EL (cell line): ENCODE measurements around the gene WIPI1.
"Not testable (repeated sequence)": the region's sequence is repeated elsewhere in the genome, so short reads cannot be mapped to it uniquely, and the experiment has no call there.

Experiments used
- DNase-seq: peaks from one replicate; pipeline ENCODE4 v3.0.0-alpha.2; 2016

WIPI1 gene

DNA sequence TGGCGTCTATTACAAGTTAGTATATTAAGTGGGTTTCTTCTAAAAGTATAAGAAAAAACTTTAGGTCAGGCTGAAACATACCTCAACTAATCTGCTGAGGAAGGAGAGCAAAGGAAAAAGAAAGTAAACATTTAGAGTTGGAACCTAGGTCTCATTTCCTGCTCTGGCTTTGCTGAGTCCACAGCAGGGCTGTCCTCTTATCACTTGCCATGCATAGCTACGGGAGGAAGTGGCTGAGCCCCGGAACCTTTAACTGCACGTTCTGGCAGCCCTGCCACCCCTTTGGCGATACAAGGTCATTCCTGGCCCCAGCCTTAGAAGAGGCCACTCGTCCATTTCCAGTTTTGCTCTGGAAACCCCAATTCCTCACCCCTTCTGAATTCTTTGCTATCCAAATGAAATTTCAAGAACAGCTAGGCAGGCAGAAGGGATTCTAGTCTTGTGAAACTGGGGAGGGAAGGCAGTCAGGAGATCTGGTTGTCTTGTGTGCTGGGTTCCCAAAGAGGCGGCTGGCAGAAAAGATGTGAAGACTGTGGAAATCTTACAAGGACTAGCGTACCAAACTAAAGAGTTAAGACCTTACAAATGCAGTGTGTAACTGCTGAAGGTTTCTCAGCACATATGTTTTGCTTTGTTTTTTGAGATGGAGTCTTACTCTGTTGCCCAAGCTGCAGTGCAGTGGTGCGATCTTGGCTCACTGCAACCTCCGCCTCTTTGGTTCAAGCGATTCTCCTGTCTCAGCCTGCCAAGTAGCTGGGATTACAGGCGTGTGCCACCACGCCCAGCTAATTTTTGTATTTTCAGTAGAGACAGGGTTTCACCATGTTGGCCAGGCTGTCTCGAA lies 19.1 kb downstream of the WIPI1 start:
- no peak for DNase-seq

DNA sequence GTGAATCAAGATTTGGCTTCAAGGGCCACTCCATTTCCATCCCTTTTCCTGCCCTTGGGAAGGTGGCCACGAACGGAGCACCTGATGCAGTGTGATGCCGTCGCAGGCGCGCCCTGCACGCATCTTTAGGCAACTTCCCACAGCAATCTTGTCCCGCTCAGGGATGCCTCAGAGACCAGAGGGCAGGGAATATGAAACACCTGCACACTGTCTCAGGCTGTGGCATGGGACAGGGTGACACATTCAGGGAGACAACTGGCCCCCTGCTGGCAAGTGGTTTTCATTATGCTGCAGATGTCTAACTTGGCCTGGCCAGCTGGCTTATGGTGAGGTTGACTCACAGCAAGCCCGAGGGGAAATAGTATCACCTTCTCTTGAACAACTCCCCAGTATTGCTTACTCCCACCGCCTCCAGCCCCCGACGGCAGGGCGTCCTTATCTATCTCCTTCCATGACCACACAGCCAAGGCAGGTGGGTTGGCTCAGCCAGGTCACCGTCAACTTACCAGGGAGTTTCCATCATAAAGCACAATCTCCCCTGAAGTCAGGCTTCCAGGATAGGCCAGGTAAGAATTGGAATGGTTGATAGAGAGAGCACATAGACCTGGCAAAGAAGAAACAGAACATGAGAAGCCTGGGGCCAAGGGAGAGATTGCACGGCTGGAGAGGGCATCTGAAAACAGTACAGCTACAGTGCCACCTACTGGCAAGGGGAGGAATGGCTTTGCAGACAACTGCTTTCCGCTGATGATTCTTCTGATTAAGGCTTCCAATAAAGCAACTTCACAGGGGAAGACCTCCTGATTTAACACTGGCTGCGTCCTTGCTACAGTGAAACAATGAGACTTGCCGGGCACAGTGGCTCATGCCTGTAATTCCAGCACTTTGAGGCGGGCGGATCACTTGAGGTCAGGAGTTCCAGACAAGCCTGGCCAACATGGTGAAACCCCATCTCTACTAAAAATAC lies 21.1 kb downstream of the WIPI1 start:
- peak; percentile 89 for DNase-seq

DNA sequence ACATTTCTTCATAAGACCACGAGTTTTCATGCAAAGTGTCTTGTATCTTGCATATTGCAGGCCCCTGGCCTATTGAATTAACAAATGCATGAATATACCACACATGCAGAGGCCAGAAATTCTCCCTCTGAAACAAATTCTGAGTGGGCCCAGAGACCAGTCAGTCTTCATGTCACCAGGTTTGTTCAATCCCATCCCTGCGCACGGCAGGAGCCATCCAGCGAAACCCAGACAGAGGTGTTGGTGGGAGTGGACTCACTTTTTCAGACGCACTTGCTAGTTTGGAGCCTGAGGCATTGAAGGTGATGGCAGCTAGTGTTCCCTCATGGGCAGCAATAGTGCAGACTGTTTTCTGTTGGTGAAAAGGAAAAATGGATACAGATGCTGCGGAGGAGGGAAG lies 21.9 kb downstream of the WIPI1 start:
- DNase-seq, result no peak

DNA sequence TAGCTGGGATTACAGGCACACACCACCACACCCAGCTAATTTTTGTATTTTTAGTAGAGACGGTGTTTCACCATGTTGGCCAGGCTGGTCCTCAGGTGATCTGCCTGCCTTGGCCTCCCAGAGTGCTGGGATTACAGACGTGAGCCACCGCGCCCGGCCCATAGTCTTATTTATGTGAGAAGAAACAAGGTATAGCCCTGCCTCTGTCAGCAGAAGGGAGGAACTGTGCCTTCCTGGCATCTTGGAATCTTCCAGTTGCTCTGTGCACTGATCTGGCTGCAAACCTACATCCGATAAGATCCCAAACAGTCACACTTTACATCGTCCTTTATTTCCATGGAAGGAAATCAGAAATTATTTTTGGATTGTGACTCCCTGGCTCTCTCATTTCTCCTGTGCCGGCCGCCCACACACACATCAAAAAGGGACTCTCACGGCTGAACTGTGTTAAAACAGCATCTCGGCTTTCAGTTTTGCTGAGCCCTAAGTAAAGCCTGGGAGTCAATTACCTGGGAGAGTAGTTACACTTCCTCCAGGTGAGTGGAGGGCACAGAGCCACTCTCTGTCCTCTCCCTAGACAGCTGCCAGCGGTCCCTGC lies 23.3 kb downstream of the WIPI1 start:
- DNase-seq, result no peak

DNA sequence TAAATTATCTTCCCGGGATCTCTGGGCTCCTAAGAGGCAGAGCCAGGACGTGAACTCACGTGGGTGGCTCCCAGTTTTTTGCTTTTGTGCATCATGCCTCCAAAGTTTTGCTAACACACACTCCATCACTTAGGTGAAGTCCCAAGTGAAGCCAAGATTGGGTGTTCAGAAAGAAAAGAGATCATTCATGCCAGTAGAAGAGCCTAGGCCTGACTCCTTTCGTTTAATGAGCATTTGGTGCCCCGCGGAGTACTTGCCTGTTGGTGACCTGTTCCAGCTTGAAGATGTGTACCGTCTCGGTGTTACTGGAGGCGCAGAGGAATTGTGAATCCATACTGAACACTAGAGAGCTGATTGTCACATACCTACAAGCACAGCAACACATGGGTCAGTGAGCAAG lies 24.1 kb downstream of the WIPI1 start:
- DNase-seq, result no peak

DNA sequence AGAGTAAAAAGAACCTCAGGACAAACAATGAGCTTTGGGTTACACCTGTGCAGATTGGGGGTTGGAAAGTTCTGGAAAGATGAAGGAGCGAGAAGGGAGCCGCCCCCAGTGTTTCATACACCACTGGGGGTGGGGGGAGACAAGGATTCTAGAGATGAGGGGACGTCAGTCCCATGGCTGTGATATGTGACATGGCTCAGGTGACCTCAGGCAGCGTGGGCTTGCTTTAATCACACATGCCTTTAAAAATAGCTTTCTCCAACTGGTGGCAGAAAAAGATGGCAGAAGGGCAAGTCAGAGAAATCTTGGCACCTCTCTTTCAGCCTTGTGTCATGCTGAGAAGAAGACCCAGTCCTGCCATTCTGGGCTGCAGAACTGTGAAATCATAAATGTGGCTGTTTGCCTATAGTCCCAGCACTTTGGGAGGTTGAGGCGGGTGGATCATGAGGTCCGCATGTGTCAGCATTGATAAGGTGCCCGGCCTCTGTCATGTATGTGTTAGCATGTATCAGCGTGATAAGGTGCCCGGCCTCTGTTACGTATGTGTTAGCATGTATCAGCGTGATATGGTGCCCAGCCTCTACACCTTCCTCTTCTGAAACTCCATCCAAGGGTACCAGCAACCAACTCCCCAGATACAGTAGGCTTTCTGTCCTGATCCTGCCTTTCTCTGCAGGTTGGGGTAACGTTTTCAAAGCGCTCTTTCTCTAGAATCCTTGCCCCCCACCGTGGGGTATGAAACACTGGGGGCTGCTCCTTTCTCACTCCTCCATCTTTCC lies 25.0 kb downstream of the WIPI1 start:
- no peak for DNase-seq

DNA sequence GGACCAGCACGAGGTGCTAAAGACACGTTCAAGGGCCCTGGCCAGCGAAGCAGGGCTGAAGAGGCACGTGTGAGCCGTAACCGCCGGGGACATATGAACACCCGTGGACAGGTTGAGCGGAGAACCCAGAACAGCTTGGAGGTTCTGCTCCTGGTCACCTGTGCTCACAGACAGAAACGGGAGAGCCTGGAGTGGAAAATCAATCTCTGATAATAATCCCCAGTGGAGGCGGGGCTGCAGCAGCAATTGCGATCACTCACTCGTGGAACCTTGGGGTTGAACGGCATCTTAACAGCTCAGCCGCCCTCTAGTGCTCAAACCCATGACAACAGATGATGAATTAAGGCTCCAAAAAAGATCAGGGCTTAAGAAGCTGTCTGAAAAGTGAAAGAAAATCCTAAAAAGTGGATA lies 25.6 kb downstream of the WIPI1 start:
- DNase-seq, result peak; percentile 18

DNA sequence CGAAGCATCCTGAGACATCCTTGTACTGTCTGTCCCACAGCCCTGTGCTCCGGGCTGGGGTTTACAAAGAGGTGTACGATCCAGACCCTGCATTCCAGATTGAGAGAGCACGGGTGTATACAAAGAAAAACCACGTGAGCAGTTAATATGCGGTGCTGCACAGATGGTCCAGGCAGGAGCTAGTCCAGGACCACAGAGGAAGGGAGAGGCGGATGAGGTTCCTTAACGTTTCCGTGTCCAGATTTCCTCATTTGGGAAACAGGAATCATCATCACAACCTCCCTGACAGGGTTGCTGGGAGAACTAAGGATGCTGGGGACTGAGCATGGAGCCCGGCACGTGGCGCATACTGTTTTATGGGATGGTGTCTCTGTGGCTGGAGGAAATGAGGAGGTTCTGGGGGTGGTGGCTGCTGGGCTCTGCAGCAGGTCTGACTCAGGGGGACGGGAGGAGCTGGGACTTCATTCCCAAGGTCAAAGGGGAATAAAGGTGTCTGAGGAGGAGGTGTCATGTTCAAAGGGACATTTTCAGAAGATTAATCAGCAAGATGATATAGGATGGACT lies 26.2 kb downstream of the WIPI1 start:
- no peak for DNase-seq

DNA sequence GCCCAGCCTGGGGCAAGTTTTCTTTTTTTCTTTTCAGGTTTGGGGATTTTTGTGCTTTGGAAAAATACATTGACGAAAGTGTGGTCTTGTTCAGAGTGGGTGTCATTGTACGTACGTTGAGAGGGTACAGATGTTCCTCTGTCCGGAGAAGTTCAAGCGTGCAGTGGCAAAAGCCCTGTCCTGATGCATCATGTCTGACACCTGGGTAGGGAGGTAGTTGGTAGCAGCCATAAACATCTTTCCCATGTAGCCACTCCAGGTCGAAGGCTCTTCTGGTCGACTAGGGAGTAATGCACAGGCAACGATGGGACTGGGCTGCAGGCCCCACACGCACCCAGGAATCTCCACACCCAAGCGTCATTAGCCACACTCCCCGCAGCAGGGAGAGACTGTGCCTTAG lies 27.4 kb downstream of the WIPI1 start:
- DNase-seq, result no peak

DNA sequence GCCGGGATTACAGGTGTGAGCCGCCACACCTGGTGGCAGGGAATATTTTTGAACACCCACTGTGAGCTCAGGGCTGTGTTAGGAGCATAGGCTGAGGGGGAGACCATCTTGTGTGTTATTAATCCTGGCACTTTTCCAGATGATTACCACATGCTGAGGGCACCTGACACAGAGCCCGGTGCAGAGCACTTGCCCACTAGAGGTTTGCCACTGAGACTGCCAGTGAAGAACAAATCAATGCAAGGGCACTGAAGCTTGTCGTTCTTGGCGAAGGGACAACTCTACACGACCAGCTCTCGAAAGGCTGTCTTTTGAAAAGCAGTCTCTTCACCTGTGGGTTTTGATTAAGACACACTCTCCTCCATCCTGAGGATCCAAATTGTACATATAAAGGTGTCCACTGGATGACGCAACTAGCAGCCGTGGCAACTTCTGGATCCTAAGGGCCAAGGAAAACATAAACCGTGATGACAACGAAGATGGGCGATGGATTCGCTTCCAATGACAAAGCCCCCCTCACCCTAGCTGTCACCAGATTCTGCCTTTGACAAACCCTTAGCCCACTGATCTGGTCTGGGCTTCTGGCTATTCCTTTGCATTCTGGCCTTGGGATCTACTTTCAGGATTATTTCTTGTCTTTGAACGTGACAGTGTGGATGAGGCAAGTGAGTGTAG lies 28.7 kb downstream of the WIPI1 start:
- DNase-seq, result no peak

DNA sequence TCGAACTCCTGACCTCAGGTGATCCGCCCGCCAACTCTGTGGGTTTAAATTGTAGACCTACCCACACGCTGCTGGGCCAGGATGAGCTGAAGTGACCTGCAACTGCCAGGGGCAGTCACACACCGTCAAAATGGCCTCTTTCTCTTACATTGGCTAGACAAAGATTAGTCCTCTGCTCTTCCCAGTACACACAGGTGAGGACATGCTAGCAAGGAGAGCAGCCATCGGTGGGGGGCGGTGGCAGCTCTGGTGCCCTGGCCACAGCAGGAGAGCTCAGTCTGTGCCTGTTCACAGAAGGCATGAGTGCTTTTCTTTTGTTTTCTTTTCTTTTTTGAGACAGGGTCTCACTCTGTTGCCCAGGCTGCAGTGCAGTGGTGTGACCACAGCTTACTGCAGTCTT lies 29.7 kb downstream of the WIPI1 start:
- DNase-seq, result no peak

DNA sequence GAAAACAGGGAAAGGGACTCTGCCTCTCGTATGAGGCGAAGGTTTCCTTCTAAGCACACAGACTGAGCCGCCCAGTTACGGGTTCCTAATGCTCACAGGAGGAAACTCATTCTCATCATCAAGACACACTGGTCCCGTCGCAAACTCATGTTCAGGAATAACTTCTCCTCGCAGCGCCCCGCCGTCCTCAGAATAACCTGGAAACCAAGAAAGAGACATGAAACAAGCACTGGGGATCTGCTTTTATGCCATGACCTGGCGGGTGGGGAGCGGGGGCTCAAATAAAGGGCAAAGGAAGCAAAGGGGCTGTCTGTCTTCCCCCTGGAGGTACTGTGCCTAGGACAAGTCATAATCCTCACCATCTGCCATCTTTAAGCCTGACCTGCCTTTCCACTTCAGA lies 31.3 kb downstream of the WIPI1 start:
- no peak for DNase-seq

DNA sequence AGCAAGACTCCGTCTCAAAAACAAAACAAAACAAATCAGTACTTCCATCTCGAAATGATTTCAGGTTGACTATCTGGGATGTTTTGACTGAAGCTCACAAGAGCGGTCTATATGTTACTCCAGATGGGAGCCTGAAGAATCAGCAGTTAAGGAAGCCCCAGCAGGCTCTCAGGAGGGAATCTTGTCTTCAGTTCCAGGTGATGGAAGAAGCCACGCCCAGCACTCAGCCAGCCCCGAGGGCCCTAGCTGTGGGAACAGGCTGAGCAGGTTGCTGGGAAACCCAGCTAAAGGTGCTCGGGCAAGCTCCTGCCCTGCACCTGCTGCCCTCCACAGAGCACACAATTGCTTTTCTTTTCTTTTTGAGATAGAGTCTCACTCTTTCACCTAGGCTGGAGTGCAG lies 32.4 kb downstream of the WIPI1 start:
- no peak for DNase-seq

DNA sequence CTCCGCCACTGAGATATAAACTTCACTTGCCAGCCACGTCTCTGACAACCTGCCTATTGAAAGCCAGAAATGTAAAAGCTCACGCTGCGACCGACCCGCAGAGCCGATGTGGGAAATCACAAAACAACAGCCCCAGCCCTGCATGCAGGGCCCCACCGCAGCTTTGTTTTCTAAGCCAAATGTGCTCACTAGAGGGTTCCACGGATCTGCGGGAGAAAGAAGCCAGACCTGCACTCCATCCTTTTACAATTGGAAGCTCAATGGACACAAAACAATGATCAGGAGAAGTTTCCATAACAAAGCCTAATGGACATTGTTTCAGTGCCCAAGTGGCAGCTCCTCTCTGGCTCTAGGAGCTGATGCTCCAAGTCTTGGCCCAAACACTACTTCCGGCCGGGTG lies 33.1 kb downstream of the WIPI1 start:
- DNase-seq, result no peak

DNA sequence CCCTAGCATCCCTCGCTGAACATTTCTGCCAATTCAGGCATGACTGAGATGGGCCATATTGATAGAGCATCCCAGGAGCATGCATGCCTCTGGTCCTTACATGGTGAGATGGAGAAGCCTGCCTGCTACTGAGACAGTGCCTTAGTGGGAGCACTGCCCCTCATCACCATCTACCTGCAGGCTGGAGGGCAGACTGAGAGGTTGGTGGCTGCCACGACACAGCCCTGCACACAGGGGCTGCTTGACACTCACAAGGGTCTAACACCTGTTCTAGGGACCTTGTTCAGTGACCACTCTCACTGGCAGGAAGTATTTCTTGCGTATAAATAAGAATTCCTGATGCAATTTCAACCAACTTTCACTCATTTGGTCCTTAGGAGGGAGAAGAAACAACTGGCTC lies 34.0 kb downstream of the WIPI1 start:
- no peak for DNase-seq

DNA sequence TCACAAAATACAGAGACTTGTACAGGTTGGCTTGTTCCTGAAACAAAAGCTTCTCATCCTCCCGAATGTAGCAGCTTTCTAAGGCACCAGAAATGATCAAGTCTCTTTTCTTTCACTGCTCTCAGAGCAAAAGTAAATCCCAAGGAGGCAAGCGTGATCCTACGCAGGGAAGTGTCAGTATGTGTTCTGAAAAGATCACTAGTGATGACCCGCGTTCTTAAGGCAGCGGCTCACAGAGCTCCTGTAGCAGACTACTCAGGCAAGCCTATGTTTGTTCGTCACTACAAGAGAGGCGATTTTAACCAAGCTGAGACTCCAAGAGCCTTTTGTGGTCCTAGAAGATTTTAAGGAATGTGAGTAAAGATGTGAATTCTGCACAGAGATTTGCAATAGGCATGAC lies 34.5 kb downstream of the WIPI1 start:
- no peak for DNase-seq

DNA sequence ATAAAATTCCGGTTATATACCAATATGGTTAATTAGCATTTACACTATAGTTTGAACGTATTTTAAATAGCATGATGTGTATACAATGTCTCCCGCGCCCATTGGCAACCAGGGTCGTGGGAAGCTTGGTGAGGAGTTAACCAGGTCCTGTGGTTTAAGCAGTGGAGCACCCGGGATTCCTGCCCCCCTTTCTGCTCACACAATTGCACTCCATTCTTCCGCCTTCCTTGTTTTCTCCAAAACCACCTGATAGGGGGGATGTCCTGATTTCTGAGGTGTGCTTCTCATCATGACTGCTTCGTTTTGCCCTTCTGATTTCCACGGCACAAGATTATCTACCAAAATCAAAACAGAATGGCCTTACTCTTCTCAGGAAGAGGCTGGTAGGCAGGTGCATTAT lies 35.8 kb downstream of the WIPI1 start:
- DNase-seq, result no peak

DNA sequence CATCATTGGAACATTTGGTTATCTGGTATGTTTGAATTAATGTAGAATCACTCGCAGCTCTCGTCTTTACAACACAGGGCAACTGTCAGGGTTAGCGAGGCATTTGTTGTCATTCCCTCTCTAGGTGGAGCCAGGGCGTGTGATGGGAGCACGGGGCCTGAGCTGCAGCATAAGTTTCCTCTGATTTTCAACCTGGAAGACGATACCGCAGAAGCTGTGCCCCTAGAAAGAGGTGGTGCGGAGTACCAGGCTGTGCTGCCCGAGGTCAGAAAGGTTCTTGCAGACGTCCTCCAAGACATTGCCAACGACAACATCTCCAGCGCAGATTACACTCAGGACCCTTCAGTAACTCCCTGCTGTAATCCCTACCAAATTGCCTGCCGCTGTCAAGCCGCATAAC lies 37.2 kb downstream of the WIPI1 start:
- no peak for DNase-seq

DNA sequence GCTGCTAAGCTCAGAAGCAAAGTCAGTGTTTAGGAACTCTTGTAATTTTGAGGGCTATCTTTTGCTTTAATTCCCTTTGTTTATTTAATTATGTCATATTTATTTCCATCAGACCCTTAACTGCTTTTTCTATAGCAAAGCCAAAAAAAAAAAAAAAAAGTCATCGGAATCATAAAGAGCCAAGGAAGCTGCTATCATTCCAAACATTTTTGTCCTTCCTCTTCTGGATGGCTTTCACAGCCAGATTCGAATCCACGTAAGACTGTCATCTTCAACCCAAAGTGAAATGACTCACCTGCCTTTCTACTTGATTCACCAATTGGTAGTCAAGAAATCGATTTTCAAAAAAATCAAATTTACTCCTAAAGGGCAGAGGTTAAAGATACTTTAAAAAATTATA lies 38.4 kb downstream of the WIPI1 start:
- peak; percentile 70 for DNase-seq

DNA sequence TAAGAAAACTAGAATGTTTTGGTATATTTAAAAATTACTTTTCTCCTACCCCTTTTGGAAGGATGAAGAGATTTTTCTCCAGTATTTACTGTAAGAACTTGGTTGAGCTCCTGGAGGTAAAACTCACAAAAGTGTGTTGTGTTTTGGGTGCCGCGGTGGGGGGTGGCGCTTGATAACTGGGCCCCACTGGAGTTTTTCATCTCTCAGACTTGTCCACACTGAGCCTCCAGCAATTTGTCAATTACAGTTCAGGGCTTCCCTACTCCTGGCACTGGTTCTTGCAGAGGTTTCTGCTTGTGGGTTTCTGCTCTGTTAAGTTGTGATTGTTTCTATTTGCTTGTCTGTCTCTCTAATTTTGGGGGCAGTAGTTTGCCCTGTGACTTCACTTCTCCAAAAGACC lies 40.0 kb downstream of the WIPI1 start:
- DNase-seq, result no peak

DNA sequence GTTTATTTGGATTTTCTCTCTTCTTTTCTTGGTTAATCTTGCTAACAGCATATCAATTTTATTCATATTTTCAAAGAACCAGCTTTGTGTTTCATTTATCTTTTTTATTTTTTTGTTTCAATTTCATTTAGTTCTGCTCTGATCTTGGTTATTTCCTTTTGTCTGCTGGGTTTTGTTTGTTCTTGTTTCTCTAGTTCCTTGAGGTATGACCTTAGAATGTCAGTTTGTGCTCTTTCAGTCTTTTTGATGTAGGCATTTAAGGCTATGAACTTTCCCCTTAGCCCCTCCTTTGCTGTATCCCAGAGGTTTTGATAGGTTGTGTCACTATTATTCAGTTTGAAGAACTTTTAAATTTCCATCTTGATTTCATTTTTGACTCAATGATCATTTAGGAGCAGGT lies 42.4 kb downstream of the WIPI1 start:
- DNase-seq, result not testable (repeated sequence)
